SK-N-MC (cell line): ENCODE data around the gene SHC4.

Source experiments
- DNase-seq: peaks from one replicate; pipeline ENCODE4 v3.0.0-alpha.2; 2011; ENCODE audit warnings: low read depth, low spot score
- H3K27ac ChIP-seq: fragments of 200-600 bp; sonication (generic); 2 replicates; pipeline ENCODE4 v1.5.1; 2016; ENCODE audit warnings: mixed run types
- H3K36me3 ChIP-seq: fragments of 200-600 bp; sonication (generic); 2 replicates; pipeline ENCODE4 v1.6.1; 2017; ENCODE audit warnings: antibody characterized with exemption, low read length, mixed read lengths; ENCODE audit not compliant: insufficient read depth
- H3K4me3 ChIP-seq: fragments of 200-600 bp; sonication (generic); 2 replicates; pipeline ENCODE4 v1.5.1; 2016
- H3K9ac ChIP-seq: fragments of 200-600 bp; sonication (generic); 2 replicates; pipeline ENCODE4 v1.8.0; 2017; ENCODE audit warnings: mixed run types, mixed read lengths; ENCODE audit not compliant: insufficient read length
- H3K9me3 ChIP-seq: fragments of 200-600 bp; sonication (generic); 2 replicates; pipeline ENCODE4 v1.6.1; 2017; ENCODE audit warnings: low read depth, mild to moderate bottlenecking, antibody characterized with exemption, low read length, moderate library complexity, mixed read lengths
- EZH2 ChIP-seq: fragments of 200-600 bp; sonication (generic); IDR thresholded peaks from one replicate; pipeline ENCODE4 v1.6.1; 2017; ENCODE audit warnings: antibody characterized with exemption
- FOXP2 ChIP-seq: optimal IDR thresholded peaks from 2 replicates; pipeline ENCODE3; 2011; ENCODE audit warnings: mild to moderate bottlenecking, moderate library complexity; ENCODE audit not compliant: insufficient read depth; ENCODE audit errors: extremely low read length, control extremely low read depth
- POLR2AphosphoS5 ChIP-seq: IDR thresholded peaks from 2 replicates; pipeline ENCODE4 v1.6.1; 2012; ENCODE audit warnings: mild to moderate bottlenecking, low read depth, low read length, borderline replicate concordance

SHC4 gene

GRCh38 chr15:48810414-48811324, 153.1 kb downstream of the SHC4 start, which contains the start of gene CEP152:
CEP152 (minus strand) TSS chr15:48811069; CDS start chr15:48805649, 5,420 bp downstream.
- H3K27ac ChIP-seq, result peak within 1 kb of the TSS; percentile 40; the same call in 1 of the 2 replicates
- H3K4me3 ChIP-seq, result peak within 1 kb of the TSS; percentile 95
- no peaks in the 10 kb centered on the region for H3K36me3 ChIP-seq
- TF ChIP-seq POLR2AphosphoS5 (peak; percentile 83), FOXP2 (peak; percentile 54), EZH2 (no peak)
- DNase-seq, result peak; percentile 92
- H3K9ac ChIP-seq, result peak within 1 kb of the TSS; percentile 94
- no peaks in the 10 kb centered on the region for H3K9me3 ChIP-seq

DNA sequence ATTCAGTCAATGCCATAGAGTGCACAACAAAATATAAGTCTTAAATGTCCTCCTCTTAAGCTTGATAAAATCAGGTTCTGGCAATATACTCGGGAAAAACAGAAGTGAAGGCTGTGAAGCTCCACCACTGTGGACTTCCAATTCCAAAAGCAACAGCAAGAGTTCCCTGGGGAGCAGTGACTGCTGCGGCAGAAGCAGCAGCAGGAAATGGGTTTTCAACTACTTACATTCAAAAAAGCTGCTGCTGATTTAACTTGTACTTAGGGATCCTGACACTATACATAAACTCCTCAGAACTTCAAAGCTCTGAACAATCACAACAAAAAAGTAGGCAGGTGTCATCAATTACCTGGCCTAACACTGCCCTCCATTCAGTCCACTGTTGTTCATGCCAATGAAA, 157.6 kb downstream of the SHC4 start:
- Histone ChIP-seq H3K9me3 (no peaks in the 10 kb centered on the region), H3K36me3 (peaks cover 4% of the 10 kb centered on the region), H3K4me3 (peak overlapping the region; percentile 67), H3K9ac (peak overlapping the region; percentile 29), H3K27ac (peak overlapping the region; percentile 80)
- peak; percentile 87 for DNase-seq
- TF ChIP-seq FOXP2, result peak; percentile 16
- TF ChIP-seq EZH2, result no peak

DNA sequence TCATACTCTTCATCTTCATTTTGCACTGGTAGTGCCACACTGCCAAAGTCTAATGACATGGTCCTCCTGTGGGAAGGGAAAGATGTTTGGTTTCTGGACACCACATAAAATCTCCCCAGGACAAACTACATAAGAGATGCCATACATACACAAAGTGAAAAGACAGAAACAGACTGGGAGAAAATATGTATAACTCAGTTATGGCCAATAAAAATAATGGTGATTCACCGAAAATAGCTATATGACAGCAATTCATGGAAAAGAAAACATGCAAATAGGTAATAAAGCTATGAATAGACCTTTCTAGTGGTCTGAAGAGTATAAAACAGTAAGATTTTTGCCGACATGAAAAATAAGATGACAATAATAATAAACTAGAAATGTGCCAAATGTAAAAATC, 158.1 kb downstream of the SHC4 start:
- Histone ChIP-seq H3K36me3 (peaks cover 4% of the 10 kb centered on the region), H3K9me3 (no peaks in the 10 kb centered on the region), H3K4me3 (peak overlapping the region; percentile 67), H3K27ac (peak overlapping the region; percentile 80), H3K9ac (peak overlapping the region; percentile 29)
- no peak for DNase-seq
- TF ChIP-seq POLR2AphosphoS5, result no peak
- no peak for TF ChIP-seq FOXP2
- TF ChIP-seq EZH2, result no peak

DNA sequence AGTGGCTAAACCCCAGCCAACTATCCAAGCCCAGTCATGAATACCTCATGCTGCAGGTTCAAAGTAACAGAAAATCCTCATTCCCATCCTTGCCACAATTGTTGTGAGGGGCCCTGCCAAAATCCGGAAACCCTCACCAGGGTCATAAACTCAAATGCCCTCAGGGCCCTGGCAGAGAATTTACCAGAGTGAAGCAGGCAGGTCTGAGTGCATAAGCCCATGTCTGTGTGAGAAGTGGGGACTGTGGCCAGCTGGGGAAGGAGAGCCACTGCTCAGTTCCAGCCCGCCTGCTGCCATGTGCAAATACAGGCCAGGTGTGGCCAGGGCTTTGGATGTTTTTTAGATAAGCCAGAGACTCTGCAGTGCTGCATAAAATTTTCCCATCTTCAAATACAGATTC, 159.8 kb downstream of the SHC4 start:
- no peak overlapping the region for H3K4me3 ChIP-seq
- no peak overlapping the region for H3K27ac ChIP-seq
- no peak for TF ChIP-seq EZH2
- no peak for TF ChIP-seq FOXP2
- TF ChIP-seq POLR2AphosphoS5, result no peak
- H3K9me3 ChIP-seq, result no peaks in the 10 kb centered on the region
- H3K9ac ChIP-seq, result no peak overlapping the region
- H3K36me3 ChIP-seq, result peaks cover 4% of the 10 kb centered on the region
- DNase-seq, result no peak

DNA sequence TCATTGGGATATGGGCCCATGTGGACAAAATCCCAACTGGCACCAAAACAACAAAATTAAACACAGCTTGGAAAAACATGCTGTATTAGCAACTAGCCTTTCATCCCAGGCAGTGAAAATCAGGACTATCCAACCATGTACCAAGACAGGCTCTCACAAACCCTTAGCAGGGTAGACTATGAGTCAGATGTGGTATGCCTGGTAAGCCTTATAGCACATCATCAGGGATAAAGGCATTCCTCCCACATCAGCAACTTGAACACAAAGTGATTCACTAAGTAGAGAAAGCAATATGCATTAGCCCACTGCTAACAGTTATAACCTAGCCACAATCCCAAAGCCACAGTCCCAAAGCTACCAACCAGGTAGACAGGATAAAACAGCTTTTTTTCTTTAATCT, 160.9 kb downstream of the SHC4 start:
- H3K9ac ChIP-seq, result no peak overlapping the region
- H3K36me3 ChIP-seq, result peaks cover 4% of the 10 kb centered on the region
- no peak overlapping the region for H3K27ac ChIP-seq
- H3K4me3 ChIP-seq, result no peak overlapping the region
- TF ChIP-seq POLR2AphosphoS5 (no peak), EZH2 (no peak), FOXP2 (no peak)
- no peaks in the 10 kb centered on the region for H3K9me3 ChIP-seq
- DNase-seq, result no peak

- no peak for DNase-seq
- Histone ChIP-seq H3K9me3 (no peaks in the 10 kb centered on the region), H3K27ac (no peak overlapping the region), H3K36me3 (peaks cover 7% of the 10 kb centered on the region), H3K4me3 (no peak overlapping the region), H3K9ac (no peak overlapping the region)
- TF ChIP-seq EZH2 (no peak), POLR2AphosphoS5 (no peak), FOXP2 (no peak)
These were observed 161.5 kb downstream of the SHC4 start for GRCh38 chr15:48802257-48802656.

- H3K27ac ChIP-seq, result no peak overlapping the region
- no peak for DNase-seq
These were observed 162.8 kb downstream of the SHC4 start for GRCh38 chr15:48800811-48801455.

GRCh38 chr15:48800245-48800644, 163.5 kb downstream of the SHC4 start:
- TF ChIP-seq FOXP2 (no peak), EZH2 (no peak), POLR2AphosphoS5 (no peak)
- Histone ChIP-seq H3K9me3 (no peaks in the 10 kb centered on the region), H3K27ac (no peak overlapping the region), H3K4me3 (no peak overlapping the region), H3K9ac (no peak overlapping the region), H3K36me3 (peaks cover 24% of the 10 kb centered on the region)
- DNase-seq, result no peak

More at GRCh38 chr15:48800811-48801455, 162.8 kb downstream of the SHC4 start:
- Histone ChIP-seq H3K36me3 (peaks cover 18% of the 10 kb centered on the region), H3K4me3 (no peak overlapping the region), H3K9me3 (no peaks in the 10 kb centered on the region), H3K9ac (no peak overlapping the region)
- no peak for TF ChIP-seq POLR2AphosphoS5
